ENCODE data around the gene FMNL2.

Gene FMNL2

DNA sequence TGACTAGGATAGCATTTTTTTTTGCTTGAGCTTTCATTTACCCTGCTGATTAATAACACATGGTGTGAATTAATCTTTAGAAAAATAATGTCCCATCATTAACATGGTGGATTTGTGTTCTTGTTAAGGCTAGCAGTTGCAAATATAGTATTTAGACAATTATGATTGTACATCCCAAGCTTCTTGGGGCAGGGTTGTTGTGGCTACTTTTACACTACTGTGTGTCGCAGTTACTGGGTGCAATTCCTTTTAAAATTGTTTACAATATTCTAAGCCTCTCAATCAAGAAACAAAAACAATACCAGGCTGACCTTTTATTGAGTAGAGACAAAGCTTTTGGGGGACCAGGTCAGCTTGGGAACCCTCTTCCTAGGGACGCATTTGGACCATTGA lies 2.5 kb downstream of the FMNL2 start:
- in situ Hi-C loops (cut with MboI; ENCODE audit: low sequenced_read_pairs): no loop called here

DNA sequence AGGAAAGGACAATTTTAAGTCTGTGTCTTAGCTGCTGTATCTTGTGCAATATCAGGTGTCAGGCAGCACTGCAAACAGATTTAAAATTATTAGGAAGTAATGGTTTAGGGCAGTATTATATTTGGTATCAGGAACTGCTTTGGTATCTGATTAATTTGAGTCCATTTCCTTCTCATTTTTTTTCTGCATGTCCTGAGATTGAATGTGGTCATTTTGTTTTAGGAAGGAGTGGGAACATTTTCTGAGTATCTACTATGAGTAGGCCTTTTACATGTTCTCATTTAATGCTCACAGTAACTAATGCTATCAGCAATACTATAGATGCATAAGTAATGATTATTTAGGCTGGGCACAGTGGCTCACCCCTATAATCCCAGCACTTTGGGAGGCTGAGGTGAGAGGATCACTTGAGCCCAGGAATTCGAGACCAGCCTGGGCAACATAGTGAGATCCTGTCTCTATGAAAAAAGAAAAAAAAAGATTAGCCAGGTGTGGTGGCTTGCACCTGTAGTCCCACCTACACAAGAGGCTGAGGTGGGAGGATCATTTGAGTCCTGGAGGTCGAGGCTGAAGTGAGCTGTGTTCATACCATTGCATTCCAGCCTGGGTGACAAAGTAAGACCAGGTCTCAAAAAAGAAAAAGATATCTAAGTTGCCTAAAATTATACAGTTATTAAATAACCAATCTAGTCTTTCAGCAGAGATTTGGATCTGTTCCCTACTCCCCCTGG lies 4.7 kb downstream of the FMNL2 start:
- in situ Hi-C loops (cut with MboI; ENCODE audit: low sequenced_read_pairs): no loop called here

DNA sequence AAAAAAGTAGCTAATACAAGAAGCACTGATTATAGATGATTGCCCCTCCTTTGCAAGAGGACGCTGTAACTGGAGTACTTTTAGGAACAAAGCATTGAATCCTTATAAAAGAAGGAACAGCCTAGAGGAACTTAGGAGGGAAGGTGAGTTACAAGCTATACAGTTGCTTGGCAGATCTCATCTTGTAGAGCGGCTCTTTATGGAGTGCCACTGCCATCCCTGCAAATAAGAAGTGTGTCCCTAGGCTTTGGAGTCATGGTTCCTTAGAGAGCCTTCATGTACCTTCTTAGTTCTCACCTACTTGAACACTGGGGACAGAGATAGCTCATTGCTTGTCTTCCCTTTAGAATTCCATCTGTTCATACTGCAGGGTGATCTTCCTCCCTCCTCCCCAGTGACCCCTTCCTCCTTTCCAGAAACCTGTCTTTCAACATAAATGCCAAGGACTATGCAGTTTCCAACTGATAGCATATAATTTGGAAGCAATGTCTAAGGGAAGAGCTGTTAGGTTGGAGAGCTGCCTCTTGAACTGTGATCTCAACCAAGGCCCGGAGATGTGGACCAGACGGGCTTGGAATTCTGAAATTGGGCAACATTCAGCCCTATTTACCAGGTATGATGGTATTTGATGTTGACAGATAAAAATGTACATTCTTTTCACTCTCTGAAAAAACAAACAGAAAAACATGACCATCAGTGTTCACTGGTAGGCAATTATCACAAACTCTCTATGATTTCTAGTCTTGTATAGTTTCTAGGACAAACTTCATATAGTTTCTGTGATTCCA lies 7.5 kb downstream of the FMNL2 start:
- in situ Hi-C loops (cut with MboI; ENCODE audit: low sequenced_read_pairs): no loop called here

DNA sequence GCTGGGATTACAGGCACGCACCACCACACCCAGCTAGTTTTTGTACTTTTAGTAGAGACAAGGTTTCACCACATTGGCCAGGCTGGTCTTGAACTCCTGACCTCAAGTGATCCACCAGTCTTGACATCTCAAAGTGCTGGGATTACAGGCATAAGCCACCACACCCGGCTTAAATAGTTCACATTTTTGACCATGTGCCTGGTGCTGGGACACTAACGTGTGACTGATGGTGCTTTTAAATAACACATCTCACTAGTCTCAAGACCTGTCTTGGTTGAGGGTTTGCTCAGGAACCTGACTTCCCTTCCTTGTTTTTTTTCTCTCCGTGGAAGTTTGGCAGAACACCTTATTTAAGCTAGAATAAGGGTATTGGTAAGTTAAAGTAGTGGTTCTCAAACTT lies 8.5 kb downstream of the FMNL2 start:
- in situ Hi-C loops (cut with MboI; ENCODE audit: low sequenced_read_pairs): no loop called here

DNA sequence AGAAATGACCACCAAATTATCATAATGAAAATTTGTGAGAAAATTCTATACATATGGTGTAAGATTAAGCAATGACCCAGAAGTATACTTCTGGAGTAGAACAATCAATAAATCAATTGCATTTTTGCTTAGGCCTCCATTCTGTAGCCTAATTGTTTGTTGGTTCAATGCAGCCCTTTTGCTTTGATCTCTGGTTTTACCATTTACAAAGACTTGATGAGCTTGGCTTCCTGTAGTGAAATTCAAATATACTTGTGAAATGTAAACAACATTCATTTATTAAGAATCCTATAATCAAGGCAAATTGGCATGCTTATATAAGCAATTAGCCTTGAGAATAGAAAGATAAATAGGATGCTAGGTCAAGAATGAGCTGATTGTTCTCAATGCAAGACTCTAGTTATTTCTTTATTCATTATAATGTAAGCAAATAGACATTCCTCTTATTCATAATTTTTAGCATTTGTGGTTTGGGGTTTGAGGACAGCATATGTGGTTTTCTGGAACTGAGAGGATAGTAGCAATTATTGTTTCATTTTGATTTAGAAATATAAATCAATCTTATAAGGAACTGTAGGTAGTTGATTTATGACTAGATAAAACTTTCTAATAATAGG lies 9.7 kb downstream of the FMNL2 start:
- in situ Hi-C loops (cut with MboI; ENCODE audit: low sequenced_read_pairs): no loop called here

DNA sequence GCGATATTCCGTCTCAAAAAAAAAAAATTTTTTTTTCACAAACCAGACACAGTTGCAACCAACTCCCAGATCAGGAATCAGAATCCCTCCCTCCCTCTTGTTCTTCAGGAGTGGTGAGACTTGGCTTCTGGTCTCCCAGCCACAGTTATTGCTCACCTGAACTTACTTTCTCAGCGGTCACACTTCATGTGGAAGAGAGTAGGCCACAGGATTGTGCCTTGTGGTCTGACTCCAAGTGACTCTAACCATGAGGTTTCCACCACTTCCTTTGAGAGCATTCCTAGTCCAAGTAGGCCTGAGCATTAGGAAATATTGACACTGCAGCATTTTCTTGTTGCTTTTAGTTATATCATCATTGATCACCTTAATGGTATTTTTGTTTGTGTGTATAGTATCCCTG lies 12.1 kb downstream of the FMNL2 start:
- in situ Hi-C loops (cut with MboI; ENCODE audit: low sequenced_read_pairs): no loop called here

DNA sequence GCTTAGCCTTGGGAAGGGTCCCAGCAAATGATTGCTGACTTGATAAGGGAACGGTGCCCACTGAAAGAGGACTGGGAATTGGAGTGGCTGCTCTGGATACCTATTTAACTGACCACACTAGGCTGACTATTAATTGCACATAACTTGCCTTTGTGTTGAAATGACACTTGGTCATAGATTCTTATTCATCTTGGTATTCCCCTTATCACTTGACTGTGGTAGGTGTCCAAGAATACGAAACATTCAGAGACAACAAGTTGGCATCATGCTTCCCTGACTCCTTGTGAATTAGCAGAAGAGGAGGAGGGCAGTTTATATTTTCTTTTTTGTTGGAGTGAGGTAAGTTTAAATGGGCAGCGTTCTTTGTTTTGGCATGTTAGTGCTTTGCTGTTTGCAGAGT lies 13.4 kb downstream of the FMNL2 start:
- in situ Hi-C loops (cut with MboI; ENCODE audit: low sequenced_read_pairs): no loop called here

DNA sequence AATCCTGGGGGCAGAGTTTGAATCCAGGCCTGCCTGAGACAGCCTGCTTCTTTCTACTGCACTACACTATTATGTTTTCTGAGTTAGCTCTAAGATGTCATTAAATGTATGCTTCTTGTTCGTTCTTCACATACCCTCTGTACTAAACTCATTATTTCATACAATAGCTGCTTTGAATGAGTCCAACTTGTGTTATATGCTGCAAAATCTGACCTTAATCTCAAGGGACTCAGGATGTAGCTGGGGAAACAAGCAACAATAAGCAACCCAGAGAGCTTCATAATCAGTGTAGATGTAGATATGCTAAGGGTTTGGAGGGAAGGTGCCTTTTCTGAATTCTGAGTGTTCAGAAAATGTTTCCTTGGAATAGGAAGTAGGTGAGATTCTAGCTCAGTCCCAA lies 14.4 kb downstream of the FMNL2 start:
- in situ Hi-C loops (cut with MboI; ENCODE audit: low sequenced_read_pairs): no loop called here

DNA sequence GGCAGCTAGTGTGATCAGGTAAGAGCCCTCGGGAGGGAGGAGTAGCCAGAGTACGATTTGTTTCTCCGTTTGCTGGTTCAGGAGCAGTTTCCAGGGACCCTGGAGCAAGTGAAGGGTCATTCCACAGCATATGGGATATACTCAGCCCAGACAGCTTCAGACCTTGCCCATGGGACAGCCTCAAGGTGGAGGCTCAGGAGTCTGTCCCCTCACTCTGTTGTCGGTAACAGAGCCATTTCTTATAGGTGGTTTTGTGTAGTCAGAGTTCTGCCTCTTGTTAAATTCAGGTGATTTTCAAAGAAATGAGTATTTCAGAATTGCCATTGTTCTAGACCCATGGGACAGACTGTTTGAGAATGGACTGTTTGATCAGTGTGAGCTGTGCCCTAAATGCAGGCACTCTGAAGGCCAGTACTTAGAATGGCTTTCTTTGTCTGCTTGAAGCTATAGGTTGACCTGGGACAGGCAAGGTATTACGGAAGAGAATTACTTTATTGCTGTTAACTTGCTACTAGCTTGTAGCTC lies 15.2 kb downstream of the FMNL2 start:
- in situ Hi-C loops (cut with MboI; ENCODE audit: low sequenced_read_pairs): no loop called here

DNA sequence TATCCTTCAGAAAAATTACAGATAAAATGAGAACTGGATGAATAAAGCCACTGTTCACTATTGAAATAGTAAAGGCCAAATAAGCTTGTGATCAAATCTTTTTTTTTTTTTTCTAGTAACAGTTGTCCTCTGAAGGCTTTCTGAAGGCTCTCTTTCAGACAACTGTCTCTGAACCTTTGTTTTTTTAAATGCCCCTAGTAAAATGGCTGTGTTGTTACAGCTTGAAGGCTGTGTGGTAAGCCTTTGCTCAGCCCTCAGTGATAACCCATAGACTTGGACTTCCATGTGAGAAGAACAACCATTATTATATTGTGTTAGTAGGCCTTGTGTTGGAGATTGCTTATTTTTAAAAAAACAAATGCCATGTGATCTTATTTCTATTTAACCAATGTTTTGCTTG lies 17.6 kb downstream of the FMNL2 start:
- in situ Hi-C loops (cut with MboI; ENCODE audit: low sequenced_read_pairs): no loop called here

DNA sequence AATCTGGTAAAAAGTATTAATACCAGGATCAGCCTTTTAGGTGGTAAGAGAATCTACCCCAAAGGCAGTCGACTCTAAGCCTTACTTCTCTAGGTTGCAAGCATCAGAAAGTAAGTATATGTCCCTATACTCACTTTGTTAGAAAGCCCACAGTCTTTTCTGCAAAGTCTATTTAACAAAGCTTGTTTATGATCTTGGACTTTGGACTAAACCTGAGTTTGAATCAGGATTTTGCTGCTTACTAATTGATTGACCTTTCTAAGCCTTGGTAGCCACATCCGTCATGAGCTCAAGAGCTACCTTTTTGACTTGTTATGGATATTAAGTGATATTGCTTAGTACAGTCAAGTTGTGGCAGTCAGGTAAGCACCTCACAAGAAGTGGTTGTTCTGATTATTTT lies 18.4 kb downstream of the FMNL2 start:
- in situ Hi-C loops (cut with MboI; ENCODE audit: low sequenced_read_pairs): no loop called here

DNA sequence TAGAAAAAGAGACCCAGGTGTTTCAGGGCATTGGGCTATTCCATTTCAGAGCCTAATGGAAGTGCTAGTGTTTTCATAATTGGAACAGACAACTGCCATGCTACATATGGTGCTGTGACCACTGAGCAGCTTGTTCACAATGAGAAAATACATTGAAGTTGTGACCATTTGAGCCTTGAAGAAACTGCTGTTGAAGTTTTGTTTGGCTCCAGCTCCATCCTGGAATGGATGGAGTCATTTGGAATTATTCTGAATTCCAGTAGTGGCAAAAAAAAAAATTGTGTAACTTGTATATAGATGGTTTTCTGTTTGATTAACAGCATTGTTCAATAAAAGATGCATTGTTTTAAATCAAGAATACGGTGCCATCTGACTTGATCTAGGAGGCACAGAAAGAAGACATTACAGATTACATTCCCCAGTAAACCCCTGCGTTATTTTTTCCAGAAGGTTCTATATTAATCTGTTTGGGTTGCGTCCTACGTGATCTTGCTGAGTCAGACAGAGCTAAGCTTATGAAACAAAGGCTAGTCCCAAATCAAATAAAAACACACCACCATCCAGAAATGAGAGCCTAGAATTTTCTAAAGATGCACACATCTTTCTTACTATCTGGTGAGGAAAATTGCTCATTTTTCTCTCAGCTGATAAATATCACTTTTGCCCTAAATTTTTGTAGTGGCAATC lies 19.2 kb downstream of the FMNL2 start:
- in situ Hi-C loops (cut with MboI; ENCODE audit: low sequenced_read_pairs): no loop called here

DNA sequence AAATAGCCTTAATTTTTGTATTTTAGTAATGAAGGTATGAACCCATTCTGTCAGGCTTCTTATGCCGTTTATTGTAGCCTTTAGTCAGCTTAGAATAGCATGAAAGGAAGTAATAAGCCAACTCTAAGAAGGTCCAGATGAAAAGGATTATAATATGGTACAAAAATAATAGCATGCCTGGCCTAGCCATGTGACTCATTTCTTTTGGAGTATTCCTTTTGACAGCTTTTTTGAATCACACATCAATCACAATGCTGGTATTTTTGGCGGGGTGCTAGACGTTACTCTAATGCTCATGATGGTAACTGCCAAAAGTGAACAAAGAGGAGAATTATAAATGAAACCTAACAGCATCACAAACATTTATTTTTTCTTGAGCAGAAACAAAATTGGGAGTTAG lies 19.9 kb downstream of the FMNL2 start:
- in situ Hi-C loops (cut with MboI; ENCODE audit: low sequenced_read_pairs): no loop called here

DNA sequence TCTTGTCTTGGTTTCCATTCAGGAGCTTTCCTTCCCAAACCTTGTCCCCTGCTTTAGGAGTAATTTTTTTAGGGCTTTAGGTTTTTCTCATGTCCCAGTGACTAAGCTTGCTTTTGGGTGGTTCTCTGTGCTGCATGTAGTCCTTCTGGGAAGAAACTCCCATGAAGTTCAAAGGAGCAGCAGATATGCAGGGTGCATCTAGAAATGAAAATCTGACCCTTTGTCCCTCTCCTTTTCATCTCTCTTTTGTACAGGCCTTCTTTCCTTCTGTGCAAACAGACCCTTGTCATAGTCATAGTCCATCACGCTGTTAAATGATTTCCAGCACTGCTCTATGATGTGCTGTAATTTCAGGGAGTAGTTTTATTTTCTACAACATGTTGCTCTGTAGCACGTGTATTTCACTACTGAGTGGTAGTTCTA lies 20.4 kb downstream of the FMNL2 start:
- in situ Hi-C loops (cut with MboI; ENCODE audit: low sequenced_read_pairs): no loop called here

DNA sequence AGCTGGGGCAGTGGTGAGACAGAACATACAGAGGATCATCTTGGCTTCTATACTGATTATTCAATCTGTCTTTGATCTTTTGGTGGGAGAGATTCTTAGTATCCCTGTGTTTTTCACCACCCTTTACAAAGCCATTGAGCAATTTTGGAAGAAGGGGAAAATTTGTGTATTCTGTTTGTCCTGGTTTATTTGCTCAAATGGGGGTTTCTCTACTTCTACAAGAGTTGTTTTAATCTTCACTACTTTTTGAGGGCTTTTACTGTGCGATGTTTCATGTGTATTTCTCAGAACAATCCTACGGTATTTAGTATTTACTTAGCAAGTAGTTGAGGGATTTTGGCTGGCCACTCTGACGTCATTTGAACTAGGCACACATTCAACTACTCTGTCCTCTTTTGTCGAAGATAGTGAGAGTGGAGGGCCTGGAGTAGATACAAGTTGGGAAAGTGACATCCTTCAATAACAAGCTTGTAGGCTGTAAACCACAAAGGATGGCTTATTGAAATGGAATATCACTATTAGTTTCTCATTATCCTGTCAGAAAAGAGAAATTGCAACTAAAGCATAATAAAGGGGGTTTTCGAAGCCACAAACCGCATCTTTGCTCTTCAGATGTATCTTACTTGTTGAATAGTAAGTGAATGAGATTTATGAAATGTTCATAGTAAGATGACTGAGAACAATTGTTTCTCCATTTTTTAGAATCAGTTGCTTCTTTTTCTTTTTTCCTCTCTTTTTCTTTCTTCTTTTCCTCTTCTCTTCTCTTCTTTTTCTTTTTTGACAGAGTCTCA lies 24.8 kb downstream of the FMNL2 start:
- in situ Hi-C loops (cut with MboI; ENCODE audit: low sequenced_read_pairs): no loop called here

DNA sequence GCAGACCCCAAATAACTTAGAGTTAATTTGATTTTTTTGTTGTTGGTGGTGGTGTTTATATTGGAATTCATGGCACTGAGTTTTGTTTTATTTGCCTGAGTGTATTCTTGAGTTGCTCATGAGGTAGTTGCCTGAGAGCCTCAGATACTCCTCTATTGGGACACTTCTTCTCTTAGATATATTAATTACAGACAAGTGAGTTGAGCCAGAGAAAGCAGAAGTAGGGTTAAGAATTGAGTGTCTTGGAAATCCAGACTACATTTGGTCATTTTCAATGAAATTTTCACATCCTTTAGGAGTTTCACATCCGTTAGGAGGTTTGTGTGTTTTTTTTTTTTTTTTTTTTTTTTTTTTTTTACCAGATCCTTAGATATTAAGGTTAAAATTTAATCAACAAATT lies 29.0 kb downstream of the FMNL2 start:
- in situ Hi-C loops (cut with MboI; ENCODE audit: low sequenced_read_pairs): no loop called here

DNA sequence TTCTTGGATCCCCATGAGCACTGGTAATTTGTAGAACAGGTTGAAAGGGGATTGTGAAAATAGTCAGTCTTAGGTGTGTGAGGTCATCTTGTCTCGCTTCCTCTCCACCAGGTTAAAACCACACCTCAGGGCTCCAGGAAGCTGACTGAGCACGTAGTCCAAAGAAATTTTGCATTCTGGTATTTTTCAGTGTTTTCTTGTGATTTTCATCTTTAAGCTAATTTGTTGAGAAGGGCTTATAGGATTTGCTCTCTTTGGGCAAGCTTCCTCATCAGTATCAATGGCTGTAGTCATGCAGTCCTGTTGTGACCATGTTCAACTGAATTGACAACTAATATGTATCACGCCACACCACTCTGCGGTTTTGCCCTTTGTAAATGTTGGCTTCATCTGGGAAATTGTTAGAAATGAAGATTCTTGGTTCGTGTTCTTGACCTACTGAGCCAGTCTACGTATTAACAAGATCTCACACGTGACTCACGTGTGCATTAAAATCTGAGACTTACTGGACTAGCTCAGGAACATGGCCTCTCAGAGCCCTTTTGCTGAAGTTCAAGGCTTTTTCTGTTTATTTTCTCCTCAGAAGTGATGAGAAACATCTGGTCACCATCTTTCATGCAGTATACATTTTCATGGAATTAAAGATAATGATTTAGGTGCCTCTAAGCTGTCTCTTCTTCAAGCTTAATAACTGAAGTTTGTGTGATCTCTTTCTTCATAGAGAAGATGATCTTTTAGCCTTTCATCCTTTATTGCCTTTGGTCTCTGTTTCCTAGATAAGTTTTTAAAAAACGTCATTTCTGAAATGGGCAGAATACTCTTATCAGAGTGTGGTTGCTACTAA lies 32.8 kb downstream of the FMNL2 start:
- in situ Hi-C loops (cut with MboI; ENCODE audit: low sequenced_read_pairs): no loop called here

DNA sequence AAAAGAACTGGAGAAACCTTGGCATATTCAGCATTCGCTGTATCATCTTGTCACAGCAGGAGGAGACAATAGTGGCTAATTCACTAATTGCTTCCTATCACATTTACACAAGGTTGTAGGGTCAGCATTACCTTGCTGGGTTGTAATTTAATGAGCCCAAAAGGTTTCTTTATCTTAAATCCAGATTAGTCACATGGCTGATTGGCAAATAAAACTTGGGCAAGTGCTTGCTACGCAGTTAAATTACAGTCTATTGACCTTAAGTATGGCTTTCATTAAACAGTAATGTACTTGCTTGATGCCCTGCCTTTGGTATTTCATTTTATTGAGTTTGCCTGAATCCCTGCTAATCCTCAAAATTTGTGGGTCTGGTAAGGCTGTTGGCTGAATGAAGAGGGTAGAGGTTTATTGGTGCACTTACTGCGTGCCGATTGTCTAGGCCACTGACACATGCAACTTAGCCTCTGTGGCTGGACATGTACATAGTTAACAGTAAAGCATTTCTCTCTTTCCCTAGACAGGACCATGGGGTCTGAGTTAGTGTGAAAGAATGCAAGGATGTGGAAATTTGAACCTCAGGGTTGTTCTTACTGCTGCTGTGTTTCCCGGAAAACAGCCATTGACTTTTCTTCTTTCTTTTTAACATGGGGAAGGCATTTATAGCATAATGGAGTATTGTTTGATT lies 34.3 kb downstream of the FMNL2 start:
- in situ Hi-C loops (cut with MboI; ENCODE audit: low sequenced_read_pairs): no loop called here

DNA sequence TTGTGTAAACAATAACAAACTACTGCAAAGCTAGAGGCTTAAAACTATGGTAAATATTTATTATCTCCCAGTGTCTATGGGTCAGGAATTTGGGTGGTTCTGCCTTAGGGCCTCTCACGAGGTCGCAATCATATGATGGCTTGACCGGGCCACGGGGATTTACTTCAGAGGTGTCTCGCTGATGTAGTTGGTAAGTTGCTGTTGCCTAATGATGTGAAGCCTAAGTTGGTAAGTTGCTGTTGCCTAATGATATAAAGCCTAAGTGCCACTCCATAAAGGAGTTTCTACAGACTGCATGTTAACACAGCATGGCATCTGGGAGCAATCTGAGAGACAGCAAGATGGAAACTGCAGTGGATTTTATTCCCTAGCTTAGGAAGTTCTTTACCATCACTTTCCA lies 35.8 kb downstream of the FMNL2 start:
- in situ Hi-C loops (cut with MboI; ENCODE audit: low sequenced_read_pairs): no loop called here

Data from HL-60/S4 treated with retinoic acid at 250 ng/mL for 4 days and 3 days (cell line).